HG03442 (cell line): ENCODE results near the gene NEMF.
A peak's percentile ranks its signal among the peaks of the same experiment; 100 is the strongest.
"Not testable (repeated sequence)": the region's sequence is repeated elsewhere in the genome, so short reads cannot be mapped to it uniquely, and the experiment has no call there.

Experiments used
- ATAC-seq: cut with Tn5 transposase; IDR thresholded peaks from one replicate; pipeline ENCODE4 v1.9.1; 2021; ENCODE audit warnings: mild to moderate bottlenecking, moderate library complexity; ENCODE audit not compliant: unreplicated experiment

Gene NEMF

DNA sequence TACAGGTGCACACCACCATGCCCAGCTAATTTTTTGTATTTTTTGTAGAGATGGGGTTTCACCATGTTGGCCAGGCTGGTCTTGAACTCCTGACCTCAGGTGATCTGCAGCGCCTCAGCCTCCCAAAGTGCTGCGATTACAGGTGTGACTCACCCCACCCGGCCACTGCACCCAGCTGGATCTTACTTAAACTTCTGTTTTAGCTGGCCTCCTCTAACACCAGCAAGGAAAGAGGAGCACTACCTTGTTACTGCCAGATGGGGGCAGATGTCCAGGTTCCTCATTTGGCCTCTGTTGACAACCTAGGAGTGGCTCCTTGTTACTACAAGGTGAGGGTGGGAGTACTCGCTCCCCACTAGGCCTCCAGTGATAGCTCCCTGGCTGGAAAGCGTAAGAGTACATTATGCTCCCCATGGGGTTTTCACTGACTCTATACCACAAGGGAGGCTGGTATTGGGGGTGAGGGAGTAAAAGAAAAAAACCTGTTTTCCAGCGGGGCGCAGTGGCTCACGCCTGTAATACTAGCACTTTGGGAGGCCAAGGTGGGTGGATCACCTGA, 27.1 kb upstream of the NEMF start:
- peak; percentile 74 for ATAC-seq

DNA sequence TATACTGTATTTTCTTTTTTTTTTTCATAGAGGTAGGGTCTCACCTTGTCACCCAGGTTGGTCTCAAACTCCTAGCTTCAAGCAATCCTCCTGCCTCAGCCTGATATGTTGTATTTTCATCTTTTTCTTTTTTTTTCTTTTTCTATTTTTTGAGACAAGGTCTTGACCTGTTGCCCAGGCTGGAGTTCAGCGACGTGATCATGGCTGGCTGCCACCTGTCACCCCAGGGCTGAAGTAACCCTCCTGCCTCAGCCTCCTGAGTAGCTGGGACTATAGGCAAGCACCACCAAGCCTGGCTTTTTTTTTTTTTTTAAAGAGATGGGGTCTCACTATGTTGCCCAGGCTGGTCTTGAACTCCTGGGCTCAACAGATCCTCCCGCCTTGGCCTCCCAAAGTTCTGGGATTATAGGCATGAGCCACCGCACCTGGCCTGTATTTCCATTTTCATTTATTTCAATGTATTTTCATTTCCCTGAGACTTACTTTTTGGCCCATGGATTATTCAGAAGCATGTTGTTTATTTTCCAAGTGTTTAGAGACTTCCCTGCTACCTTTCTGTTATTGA, 24.1 kb upstream of the NEMF start:
- ATAC-seq, result no peak

DNA sequence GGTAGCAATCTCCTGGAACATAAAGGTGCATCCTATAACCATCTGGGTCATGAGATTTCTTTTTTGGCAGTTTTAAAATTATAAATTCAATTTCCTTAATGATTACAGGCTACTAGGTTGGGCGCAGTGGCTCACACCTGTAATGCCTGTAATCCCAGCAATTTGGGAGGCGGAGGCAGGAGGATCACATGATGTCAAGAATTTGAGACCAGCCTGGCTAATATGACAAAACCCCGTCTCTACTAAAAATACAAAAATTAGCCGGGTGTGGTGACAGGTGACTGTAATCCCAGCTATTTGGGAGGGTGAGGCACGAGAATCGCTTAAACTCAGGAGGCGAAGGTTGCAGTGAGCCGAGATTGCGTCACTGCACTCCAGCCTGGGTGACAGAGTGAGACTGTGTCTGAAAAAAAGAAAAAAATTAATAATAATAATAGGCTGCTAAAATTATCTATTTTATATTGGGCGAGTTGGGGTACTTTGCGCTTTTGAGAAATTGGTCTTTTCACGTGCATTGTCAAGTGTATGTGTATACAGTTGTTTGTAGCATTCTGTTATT, 23.1 kb upstream of the NEMF start:
- ATAC-seq, result no peak

DNA sequence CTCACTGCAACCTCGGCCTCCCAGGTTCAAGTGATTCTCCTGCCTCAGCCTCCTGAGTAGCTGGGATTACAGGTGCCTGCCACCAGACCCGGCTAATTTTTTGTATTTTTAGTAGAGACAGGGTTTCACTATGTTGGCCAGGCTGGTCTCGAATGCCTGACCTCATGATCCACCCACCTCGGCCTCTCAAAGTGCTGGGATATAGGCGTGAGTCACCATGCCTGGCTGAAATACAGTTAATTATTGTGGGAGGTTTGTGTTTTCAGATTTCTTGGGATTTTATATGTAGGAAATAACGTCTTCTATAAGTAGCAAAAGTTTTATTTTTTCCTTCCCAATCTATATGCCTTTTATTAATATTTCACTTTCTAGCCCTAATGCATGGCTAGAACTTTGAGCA, 21.0 kb upstream of the NEMF start:
- ATAC-seq, result not testable (repeated sequence)

DNA sequence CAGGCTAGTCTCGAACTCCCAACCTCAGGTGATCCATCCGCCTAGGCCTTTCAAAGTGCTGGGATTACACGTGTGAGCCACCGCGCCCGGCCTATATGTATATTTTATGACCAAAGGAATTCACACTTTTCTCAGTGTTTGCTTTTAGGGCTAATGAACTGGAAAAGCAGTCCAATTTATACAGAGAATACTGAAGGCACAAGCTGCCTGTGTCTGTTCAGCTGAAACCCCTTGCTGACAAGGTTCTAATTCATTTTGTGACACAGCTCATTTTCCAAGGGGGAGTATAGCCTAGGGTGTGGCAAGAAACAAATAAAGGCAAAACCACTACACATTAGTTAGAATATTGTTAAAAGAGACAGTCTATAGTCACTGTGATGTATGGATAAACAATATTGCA, 18.3 kb upstream of the NEMF start:
- ATAC-seq, result no peak

DNA sequence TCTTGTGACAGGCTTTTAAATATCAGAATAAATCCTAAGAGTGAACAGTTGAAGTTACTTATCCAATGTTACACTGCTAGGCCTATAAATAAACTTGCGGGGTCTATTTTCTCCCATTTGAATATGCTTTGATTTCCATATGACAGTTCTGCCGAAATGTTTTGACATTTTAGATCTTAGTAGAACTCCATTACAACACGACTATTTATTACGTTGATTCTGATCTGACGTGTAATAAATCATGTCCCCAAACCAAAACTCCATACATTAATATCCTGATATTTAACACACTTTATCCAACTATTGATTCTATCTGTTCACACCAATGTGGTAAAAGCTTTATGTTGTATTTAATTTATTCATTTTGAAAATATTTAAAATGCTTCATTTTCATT, 16.1 kb upstream of the NEMF start:
- ATAC-seq, result no peak

DNA sequence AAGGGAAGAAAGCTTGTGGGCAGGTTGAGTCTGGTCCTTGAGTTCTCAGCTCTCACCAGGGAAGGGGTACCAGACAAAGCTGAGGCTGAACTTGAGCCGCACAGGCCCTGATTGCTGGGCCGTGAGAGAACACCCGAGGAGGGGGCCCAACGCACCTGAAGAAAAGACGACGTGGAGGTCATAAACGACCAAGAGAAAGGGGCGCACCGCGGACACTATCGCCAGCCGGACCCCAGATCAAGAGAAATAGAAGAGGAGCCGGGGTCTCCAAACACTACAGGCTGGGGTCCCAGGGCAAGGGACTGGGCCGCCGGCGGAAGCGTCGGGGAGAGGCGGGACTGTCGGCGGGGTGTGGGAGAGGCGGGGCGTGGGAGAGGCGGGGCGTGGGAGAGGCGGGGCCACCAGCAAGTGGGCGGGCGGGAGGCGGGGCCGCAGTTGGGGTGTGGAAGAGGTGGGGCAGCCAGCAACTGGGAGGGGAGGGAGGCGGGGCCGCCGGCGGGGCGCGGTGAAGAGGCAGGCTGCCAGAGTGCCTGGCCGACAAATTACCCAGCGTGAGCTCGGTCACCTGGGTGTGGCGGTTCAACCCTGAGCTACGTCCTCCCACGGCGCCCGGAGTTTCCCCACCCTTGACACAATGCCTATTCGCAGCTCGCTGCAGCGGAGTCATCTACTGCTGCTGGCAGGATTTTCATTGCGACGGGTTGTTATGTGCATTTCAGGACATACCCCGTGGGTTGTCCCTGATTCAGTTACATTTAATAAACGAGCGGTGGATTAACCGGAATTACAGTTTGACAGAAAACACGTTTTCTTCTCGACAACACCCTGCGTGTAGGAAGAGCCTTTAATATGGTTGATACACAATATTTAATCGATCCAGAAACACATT, 15.5 kb upstream of the NEMF start:
- ATAC-seq, result peak; percentile 87

DNA sequence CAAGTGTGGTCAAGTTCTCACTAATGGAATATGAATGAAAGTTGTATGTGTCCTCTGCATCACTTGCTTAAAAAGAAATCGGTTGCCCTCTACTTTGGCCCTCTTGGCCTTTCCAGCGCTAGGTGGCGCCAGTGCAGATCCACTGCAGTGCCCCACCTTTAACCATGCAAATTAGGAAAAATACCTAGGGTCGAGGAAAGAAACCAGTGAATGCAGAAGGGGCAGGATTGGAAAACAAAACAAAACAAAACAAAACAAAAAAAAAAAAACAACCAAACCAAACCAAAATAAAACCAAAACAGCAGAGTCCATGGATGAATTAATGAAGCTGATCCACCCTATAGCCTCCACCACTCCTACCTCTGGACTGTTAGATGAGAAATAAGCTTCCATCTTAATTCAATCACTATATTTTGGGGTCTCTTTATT, 12.9 kb upstream of the NEMF start:
- no peak for ATAC-seq

DNA sequence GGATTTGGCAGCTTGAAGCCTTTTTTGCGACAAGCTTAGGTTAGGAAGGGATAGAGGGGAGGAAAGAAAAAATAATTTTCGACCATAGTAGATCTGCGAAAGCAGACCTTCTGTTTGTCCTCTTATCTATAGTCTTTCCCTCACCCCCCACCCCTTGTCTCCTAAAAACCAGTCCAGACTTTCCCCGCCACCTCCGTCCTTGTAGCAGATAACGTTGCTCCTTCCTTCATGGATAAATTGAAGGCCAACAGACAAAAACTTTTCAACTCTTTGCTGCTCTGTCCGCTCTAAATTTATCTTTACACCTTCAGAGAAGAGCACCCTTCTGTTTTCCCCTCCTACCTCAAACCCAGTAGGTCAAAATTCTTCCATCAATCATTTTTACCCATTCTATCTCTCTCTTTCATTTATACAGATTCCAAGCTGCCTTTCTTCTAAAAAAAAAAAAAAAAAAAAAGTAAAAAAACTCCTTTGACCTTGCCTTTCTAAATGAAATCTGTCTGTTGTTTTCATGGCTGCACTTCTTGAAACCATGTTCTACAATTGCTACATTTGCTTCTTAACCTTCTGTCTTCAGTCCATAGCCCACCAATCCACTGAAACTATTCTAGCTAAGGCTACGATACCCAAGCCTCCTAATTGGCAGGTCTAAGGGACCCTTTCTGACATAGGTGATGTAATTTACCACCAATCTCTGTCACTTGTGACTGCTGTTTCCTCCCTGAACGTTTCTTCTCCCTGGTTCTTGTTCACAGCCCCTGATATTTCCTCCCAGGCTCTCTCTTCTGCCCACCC, 11.1 kb upstream of the NEMF start:
- ATAC-seq, result no peak

DNA sequence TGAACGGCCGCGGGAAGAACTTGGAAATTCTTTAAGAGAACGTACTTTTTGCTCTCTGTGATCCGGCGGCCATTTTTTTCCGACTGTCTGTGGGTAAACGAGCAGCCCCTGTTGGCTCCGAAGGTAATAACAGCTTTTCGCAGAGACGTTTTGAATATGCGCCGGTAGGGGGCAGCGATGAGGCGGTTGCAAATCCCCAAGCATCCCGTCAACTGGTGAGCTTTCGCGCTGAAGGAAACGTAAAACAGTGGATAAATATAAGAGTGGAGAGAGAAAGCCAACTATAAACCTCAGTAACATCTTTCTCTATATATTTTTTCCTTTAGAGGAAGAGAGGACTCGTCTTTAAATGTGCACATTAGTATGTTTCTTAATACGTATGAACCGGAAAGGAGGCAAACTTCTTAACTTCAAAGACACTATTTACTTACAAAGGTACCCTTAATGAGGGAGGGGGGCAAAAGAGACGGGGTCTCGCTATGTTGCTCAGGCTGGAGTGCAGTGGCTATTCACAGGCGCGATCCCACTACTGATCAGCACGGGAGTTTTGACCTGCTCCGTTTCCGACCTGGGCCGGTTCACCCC, 9.6 kb upstream of the NEMF start:
- ATAC-seq, result peak; percentile 18

DNA sequence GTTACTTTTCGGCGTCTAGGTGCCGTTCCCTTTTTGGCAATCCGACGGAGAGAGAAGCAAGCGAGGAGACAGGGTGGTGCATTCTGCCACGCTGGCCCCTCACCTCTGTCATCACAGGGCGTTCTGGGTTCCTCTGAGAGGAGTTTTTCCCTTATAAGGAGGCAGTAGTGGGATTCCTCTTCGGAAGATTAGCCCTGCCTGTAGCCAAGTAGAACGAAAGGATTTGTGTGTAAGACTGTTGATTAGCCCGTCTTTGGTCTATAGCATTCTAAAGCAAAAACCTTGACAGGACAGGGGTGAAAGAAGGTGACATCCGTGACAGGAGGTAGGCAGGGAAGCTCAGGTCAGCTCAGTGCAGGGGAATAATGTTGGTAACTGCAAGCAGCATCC, 9.1 kb upstream of the NEMF start:
- ATAC-seq, result no peak

DNA sequence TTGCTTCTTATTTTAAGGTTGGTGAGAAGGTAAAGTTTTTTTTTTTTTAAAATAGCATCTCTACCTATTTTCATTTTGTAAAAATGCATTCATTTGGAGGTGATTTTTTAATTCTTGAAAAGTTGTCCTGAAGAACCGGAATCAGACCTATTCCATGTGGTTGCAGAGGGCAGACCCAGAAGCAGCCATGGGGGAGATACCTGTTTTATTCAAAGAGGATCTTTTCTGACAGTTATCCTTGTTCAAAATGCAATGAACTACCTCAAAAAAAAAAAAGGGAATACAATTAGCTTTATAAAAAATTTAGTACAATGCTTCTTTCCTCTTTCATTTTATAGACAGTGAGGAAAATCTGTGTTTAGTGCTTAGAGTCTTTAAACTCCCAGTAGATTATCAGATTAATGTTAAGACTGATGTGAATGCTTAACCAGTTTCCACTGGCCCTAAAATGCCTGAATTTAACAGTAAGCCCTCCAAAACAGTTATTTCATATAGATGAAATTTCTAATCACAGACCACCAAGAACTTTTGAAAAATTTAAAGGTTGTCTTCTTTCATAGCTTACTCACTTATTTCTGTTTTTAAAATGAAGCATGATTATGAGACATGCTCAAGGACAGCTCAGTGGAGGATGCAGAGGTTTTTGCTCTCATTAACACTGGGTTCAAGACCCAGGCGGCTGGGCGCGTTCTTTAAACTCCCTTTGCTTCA, 8.6 kb upstream of the NEMF start:
- ATAC-seq, result no peak

DNA sequence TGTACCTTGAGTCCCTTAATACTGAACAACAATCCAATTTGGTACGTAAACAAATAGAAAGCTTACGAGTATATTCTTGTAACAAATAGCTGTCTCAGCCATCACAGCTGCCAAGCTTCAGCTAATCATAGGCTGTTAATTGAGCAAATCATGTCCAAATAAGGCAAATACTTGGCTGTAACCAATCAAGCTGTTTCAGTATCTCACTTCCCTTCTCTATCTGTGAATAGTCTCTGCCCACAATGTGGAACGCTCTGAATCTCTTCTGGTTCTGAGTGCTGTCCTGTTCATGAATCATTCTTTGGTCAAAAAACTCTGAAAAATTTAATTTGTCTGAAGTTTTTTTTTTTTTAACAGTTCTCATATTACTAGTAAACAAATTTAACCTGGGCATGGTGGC, 5.8 kb upstream of the NEMF start:
- no peak for ATAC-seq

DNA sequence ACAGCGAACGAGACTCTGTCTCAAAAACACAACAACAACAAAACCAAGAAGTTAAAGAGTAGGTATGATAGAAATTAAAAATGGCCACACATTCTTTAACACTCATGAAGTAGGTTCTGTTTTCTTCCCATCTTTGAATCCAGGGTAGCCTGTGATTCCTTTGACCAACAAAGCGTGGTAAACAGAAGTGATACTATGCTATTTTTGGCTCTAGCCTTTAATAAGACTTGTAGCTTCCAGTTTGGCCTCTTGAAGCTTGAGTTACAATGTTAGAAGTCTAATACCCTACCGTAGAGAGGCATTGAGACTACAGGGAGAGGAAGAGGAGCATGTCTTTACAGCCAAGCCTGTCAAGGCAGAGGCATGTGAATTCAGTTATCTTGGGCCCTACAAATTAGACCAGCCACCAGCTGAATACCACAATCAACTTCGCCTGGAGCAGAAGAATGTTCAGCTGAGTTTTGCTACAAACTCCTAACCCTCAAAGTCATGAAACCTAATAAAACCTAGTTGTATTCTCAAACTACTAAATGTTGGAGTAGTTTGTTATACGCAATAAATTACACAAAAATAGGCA, 4.9 kb upstream of the NEMF start:
- no peak for ATAC-seq

DNA sequence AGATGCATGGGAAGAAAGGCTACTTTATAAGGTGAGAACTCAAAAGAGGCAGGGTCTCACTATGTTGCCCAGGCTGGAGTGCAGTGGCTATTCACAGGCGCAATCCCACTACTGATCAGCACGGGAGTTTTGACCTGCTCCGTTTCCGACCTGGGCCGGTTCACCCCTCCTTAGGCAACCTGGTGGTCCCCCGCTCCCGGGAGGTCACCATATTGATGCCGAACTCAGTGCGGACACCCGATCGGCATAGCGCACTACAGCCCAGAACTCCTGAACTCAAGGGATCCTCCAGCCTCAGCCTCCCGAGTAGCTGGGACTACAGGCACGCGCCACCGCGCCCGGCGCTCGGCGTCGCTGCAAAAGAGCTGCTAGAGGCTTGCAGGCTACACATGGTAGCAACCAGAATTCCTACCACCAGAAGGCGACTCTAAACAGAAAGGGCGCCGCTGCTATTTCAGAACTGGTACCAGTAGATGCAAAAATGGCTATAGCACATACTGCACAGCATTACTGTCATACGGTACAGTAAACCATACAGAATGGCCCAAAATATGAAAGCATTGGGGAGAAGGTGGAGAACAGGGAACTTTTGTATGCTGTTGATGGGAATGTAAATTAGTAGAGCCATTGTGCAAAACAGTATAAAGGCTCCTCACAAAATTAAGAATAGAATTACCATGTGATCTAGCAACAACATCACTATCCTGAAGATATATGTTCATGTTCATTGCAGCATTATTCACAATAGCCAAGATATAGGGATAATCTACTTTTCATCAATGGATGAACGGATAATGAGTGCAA, 1.2 kb upstream of the NEMF start:
- ATAC-seq, result peak; percentile 39

DNA sequence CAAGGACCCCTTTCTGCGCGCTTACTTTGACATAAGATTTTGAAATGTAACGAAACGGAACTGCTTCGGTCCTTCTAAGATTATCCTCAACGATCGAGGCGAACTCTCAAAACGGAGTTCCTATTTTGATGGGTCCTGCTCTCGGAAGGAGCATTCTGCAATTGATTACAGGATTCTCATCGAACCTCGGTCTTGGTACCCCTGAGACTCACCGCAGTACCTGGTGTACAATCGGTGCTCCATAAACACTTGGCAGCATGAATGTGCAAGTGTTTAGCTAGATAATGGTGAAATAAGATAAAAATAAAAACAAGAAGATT, 530 bp upstream of the NEMF start:
- peak; percentile 8 for ATAC-seq

DNA sequence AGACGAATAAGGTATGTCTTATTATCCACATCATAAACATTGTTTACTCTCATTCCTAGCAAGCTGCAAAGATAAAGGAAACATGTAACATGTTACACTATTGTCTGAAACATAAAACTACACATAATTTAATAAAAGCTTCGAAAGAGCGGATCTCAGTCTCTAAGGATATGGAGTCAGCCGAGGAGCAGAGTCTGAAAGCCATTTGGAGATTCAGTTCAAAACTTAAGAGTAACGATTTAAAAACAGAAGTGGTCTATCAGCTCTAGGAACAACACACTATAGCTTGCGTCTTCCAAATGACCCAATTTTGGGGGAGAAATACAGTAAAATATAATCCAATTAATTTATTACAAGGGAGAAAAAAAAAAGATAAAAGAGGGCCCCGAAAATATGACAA, 775 bp downstream of the NEMF start:
- ATAC-seq, result no peak

DNA sequence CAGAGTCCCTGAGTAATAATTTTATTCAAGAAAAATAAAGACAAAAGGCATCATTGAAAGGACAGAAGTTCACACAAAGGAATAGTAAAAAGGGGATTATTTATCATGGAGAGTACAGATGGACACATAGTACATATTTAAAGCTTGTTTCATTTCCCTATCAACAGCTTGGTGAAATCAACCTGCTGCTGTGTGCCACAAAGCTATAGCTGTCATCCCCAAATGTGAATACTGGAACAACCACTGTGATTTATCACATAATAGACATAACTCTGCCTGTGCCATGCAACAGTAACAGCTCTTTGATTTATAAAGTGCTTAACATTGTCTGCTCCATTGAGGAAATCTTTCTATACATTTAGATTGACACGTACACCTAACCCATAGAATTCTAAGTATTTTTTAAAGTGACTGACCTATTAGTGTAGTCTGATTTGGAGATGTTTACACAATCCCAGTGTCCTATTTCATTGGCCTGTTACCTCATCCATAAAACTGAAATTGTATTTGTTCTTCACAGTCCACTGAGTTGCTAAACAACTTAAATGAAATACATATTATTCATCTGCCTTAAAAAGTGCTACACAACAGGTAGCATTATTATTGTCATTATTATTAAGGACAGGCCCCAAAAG, 3.3 kb downstream of the NEMF start:
- no peak for ATAC-seq

DNA sequence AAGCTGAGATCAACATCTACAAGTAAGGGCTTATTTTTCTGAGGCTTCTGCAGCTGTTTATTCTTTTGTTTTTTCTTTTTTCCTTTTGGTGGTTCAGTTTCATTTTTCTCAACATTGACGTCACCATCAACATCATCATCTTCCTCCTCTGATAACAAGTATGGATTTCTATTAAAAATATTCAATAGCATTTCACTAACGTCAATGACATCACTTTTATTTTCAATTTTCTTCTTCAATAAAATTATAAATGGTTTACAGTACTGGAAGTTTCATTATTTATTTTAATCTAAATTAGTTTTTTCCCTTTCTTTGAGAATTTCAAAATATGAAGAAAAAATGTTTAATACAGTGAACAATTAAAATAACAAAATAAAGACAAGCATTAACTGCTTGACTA, 23.9 kb downstream of the NEMF start:
- no peak for ATAC-seq
